K562 (cell line): Measurements from ENCODE around the gene WDR27. TPM values are rescaled to one million over a fixed set of nuclear protein-coding genes. Genes with fewer than 3 reads are reported as not detected.

Experiments used
- ATF4 ChIP-seq: fragments of 450-650 bp; formaldehyde crosslinking; IDR thresholded peaks from 2 replicates; pipeline ENCODE4 v1.4.0; 2022; ENCODE audit warnings: mild to moderate bottlenecking, moderate library complexity
- DDX20 ChIP-seq: fragments of 450-650 bp; IDR thresholded peaks from 2 replicates; pipeline ENCODE4 v1.6.1; 2016; ENCODE audit warnings: missing genetic modification characterization, low read depth, mild to moderate bottlenecking, missing compliant biosample characterization, moderate library complexity
- EHMT2 ChIP-seq: fragments of 450-650 bp; IDR thresholded peaks from 2 replicates; pipeline ENCODE4 v1.6.1; 2018; ENCODE audit warnings: antibody characterized with exemption
- EWSR1 ChIP-seq: fragments of 450-650 bp; IDR thresholded peaks from 2 replicates; pipeline ENCODE4 v1.6.1; 2018; ENCODE audit warnings: borderline replicate concordance, mild to moderate bottlenecking, low read depth, moderate library complexity; ENCODE audit not compliant: partially characterized antibody
- FOXA1 ChIP-seq: fragments of 450-650 bp; IDR thresholded peaks from 2 replicates; pipeline ENCODE4 v1.6.1; 2016; ENCODE audit warnings: mild to moderate bottlenecking, borderline replicate concordance
- GATAD2A ChIP-seq: fragments of 450-650 bp; IDR thresholded peaks from 2 replicates; pipeline ENCODE4 v1.6.1; 2017
- HDAC3 ChIP-seq: fragments of 450-650 bp; IDR thresholded peaks from 2 replicates; pipeline ENCODE4 v1.6.1; 2018; ENCODE audit warnings: borderline replicate concordance, mild to moderate bottlenecking, moderate library complexity; ENCODE audit not compliant: partially characterized antibody
- HEY1 ChIP-seq: fragments of 250-450 bp; sonication (Bioruptor Pico); IDR thresholded peaks from 2 replicates; pipeline ENCODE4 v1.5.0; 2020; ENCODE audit warnings: mild to moderate bottlenecking, moderate library complexity, borderline replicate concordance
- HMGN3 ChIP-seq: IDR thresholded peaks from 2 replicates; pipeline ENCODE4 v1.6.1; 2011; ENCODE audit warnings: borderline replicate concordance, low read depth, mild to moderate bottlenecking, mixed read lengths, low read length; ENCODE audit not compliant: insufficient read length; ENCODE audit errors: extremely low read depth
- NCOA6 ChIP-seq: fragments of 450-650 bp; IDR thresholded peaks from 2 replicates; pipeline ENCODE4 v1.6.1; 2017; ENCODE audit warnings: mild to moderate bottlenecking
- NEUROD1 ChIP-seq: fragments of 150-350 bp; IDR thresholded peaks from 2 replicates; pipeline ENCODE4 v1.6.1; 2014; ENCODE audit warnings: borderline replicate concordance, low read length, low read depth; ENCODE audit not compliant: partially characterized antibody
- NR2C2 ChIP-seq, 2 experiments: fragments of 200-800 bp in 1 of 2; sonication (Bioruptor generic) in 1 of 2; sonication (generic) in 1 of 2; formaldehyde crosslinking in 1 of 2; IDR thresholded peaks; 2 replicates each; pipeline versions ENCODE4 v1.6.1 to v1.8.0; 2016 to 2022; ENCODE audit warnings: mild to moderate bottlenecking in 1 of 2, missing compliant biosample characterization in 1 of 2, missing genetic modification characterization in 1 of 2, missing genetic modification reagents in 1 of 2
- TEAD1 ChIP-seq, 2 experiments: fragments of 450-650 bp in 1 of 2; sonication (generic) in 1 of 2; formaldehyde crosslinking; IDR thresholded peaks; 2 replicates each; pipeline versions ENCODE4 v1.4.0 to v1.8.0; 2020 to 2022; ENCODE audit warnings: mild to moderate bottlenecking in 2 of 2, missing genetic modification reagents in 1 of 2
- USF1 ChIP-seq: sonication (generic); formaldehyde crosslinking; IDR thresholded peaks from 2 replicates; pipeline ENCODE4 v1.9.0; 2022; ENCODE audit warnings: mild to moderate bottlenecking, missing genetic modification reagents
- ZBTB9 ChIP-seq: fragments of 450-650 bp; formaldehyde crosslinking; IDR thresholded peaks from 2 replicates; pipeline ENCODE4 v1.4.0; 2020; ENCODE audit warnings: mild to moderate bottlenecking, moderate library complexity
- ZHX1 ChIP-seq: fragments of 150-350 bp; conservative IDR thresholded peaks from 2 replicates; pipeline ENCODE4 v1.6.1; 2014; ENCODE audit warnings: low read length
- ZNF134 ChIP-seq: fragments of 250-450 bp; sonication (Bioruptor Pico); conservative IDR thresholded peaks from 2 replicates; pipeline ENCODE4 v1.4.0; 2020
- ZNF23 ChIP-seq: fragments of 250-450 bp; sonication (Bioruptor Pico); IDR thresholded peaks from 2 replicates; pipeline ENCODE4 v1.4.0; 2020; ENCODE audit warnings: mild to moderate bottlenecking
- ZNF232 ChIP-seq: sonication (generic); formaldehyde crosslinking; IDR thresholded peaks from 2 replicates; pipeline ENCODE4 v1.8.0; 2022; ENCODE audit warnings: mild to moderate bottlenecking, missing genetic modification reagents
- ZNF644 ChIP-seq: fragments of 200-800 bp; sonication (Bioruptor generic); IDR thresholded peaks from 2 replicates; pipeline ENCODE4 v1.6.1; 2016; ENCODE audit warnings: low read depth, missing genetic modification characterization, missing compliant biosample characterization
- ZNF764 ChIP-seq: fragments of 250-450 bp; sonication (Bioruptor Pico); IDR thresholded peaks from 2 replicates; pipeline ENCODE4 v1.4.0; 2020; ENCODE audit warnings: low read depth, mild to moderate bottlenecking, moderate library complexity
- polyA plus RNA-seq, 8 experiments: library from polyadenylated mRNA; depleted of rRNA in 4 of 8; stranded (reverse) in 5 of 8; unstranded in 3 of 8; fragments of >200 nt; fragmentation: Nextera tagmentation in 2 of 8; fragmentation: Illumina TruSeq in 1 of 8; extraction: Ambion mirVana in 2 of 8; extraction: Trizol in 1 of 8; gene quantifications; 2 replicates each; pipeline versions ENCODE4 v1.2.1 to v1.2.3, GENCODE V29; 2011 to 2014; ENCODE audit warnings: inconsistent platforms in 1 of 8, missing spikeins in 1 of 8
- total RNA-seq, 7 experiments: library from RNA; depleted of rRNA in 6 of 7; stranded (reverse); fragments of >200 nt in 6 of 7; fragmentation: Illumina TruSeq in 2 of 7; extraction: Trizol in 2 of 7; gene quantifications; 2 replicates each; pipeline versions ENCODE4 v1.2.1 to v1.2.3, GENCODE V29; 2011 to 2021; ENCODE audit warnings: low replicate concordance in 1 of 7

Gene WDR27
- total and polyA plus RNA-seq, 9 of the 15 experiments (the other 6 are each of a cell fraction or from before 2014, with no cell fraction given): 4.3 to 77.2 (median 22.7) TPM

- TF ChIP-seq HMGN3 (peak; percentile 76), TEAD1 (CRISPR knock-in tag; IDR thresholded peaks at IDR 0.05) (peak in 1 of 2 experiments; percentile 61; a peak in 2 of 4 replicates), GATAD2A (no peak), USF1 (CRISPR knock-in tag) (peak; percentile 57; the same call in 1 of the 2 replicates), FOXA1 (no peak), HDAC3 (no peak), EHMT2 (no peak), NCOA6 (peak; percentile 85), ZNF764 (CRISPR knock-in tag) (no peak), EWSR1 (no peak), ZNF23 (CRISPR knock-in tag) (0 out of 2 replicates have a peak, but pooled peaks have one; percentile 34), HEY1 (CRISPR knock-in tag) (no peak), DDX20 (tag) (no peak), ZBTB9 (peak; percentile 40; the same call in 1 of the 2 replicates), ZNF232 (CRISPR knock-in tag) (no peak; the same call in 1 of the 2 replicates), ZNF134 (CRISPR knock-in tag) (no peak), ZHX1 (peak; percentile 87), NR2C2 (CRISPR knock-in tag; IDR thresholded peaks at IDR 0.05) (no peak), NR2C2 (tag; IDR thresholded peaks at IDR 0.05) (peak; percentile 69), ATF4 (no peak), NEUROD1 (peak; percentile 85), ZNF644 (tag) (no peak)
Measured at GRCh38 chr6:169701954-169702839, at the start of gene WDR27, which contains the start of gene C6orf120 (continued).
